Activated CD4-positive, CD25-positive, alpha-beta regulatory T cell (primary cell): ENCODE measurements around the gene AARS1.
"Not testable (repeated sequence)": the region's sequence is repeated elsewhere in the genome, so short reads cannot be mapped to it uniquely, and the experiment has no call there.

ENCODE experiments used
- DNase-seq, 4 experiments: peaks; one replicate each; lab custom pipeline; 2025; lab: John Stamatoyannopoulos, UW

AARS1 gene

DNA sequence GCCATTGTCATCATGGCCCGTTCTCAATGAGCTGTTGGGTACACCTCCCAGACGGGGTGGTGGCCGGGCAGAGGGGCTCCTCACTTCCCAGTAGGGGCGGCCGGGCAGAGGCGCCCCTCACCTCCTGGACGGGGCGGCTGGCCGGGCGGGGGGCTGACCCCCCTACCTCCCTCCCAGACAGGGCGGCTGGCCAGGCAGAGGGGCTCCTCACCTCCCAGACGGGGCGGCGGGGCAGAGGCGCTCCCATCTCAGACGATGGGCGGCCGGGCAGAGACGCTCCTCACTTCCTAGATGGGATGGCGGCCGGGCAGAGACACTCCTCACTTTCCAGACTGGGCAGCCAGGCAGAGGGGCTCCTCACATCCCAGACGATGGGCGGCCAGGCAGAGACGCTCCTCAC lies 64.7 kb downstream of the AARS1 start:
- not testable (repeated sequence) for DNase-seq

DNA sequence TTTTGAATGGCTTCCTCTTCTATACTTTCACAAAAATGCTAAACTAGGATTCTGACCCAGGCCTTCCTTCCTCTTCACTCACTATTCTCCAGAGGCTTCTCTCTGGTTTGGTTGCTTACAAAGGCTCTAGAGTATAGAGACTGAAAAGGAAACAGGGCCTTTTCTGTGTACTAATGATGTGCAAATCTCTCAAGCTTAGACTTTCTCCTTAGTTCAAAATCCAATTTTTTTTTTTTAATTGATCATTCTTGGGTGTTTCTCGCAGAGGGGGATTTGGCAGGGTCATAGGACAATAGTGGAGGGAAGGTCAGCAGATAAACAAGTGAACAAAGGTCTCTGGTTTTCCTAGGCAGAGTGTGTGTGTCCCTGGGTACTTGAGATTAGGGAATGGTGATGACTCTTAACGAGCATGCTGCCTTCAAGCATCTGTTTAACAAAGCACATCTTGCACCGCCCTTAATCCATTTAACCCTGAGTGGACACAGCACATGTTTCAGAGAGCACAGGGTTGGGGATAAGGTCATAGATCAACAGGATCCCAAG lies 65.3 kb downstream of the AARS1 start:
- not testable (repeated sequence) for DNase-seq

DNA sequence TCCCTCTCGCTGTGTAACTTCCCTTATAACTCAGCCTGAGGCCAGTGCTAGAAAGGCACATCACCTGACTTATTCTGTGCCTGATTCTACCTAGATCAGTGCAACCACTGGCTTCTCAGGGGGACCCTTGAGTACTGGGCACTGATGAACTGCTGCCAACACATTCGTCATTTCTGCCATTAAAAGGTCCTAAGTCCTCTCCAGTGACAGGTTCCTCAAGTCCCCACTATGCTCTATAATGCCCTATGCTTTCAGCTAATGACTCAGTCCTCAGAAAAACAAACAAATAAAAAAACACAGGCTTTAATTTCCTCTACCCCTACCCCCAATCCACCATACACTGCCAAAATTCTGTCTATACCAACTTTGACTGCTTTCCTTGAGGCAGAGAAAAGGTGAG lies 66.1 kb downstream of the AARS1 start:
- DNase-seq: not testable (repeated sequence)

- DNase-seq: not testable (repeated sequence)
These were observed 66.7 kb downstream of the AARS1 start for GRCh38 chr16:70222574-70222973.

DNA sequence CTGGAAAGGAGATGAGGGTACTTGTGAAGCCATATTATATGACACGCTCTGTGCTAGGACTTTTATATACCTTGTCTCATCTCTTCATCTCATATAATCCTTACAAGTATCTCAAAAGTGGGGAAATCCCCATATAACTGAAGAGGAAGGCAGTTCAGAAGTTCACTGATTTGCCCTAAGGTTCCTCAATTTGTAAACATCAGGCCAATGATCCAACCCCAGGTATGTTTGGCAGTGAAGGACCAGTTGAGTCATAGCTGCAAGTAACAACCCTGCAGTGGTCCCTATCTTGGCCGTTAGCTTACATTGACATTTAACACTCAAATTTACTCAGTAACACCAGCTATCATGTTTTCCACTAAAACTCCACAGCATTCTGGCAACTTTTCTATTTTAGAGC lies 70.7 kb downstream of the AARS1 start:
- DNase-seq: not testable (repeated sequence)

GRCh38 chr16:70206382-70206781 lies 82.9 kb downstream of the AARS1 start:
- DNase-seq: not testable (repeated sequence)

DNA sequence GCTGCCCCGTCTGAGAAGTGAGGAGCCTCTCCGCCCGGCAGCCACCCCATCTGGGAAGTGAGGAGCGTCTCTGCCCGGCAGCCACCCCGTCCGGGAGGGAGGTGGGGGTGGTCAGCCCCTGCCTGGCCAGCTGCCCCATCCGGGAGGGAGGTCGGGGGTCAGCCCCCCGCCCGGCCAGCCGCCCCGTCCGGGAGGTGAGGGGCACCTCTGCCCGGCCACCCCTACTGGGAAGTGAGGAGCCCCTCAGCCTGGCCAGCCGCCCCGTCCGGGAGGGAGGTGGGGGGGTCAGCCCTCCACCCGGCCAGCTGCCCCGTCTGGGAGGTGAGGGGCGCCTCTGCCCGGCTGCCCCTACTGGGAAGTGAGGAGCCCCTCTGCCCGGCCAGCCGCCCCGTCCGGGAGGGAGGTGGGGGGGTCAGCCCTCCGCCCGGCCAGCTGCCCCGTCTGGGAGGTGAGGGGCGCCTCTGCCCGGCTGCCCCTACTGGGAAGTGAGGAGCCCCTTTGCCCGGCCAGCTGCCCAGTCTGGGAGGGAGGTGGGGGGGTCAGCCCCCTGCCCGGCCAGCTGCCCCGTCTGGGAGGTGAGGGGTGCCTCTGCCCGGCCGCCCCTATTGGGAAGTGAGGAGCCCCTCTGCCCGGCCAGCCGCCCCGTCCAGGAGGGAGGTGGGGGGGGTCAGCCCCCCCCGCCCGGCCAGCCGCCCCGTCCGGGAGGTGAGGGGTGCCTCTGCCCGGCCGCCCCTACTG lies 84.5 kb downstream of the AARS1 start:
- not testable (repeated sequence) for DNase-seq

GRCh38 chr16:70204010-70204409 lies 85.3 kb downstream of the AARS1 start:
- DNase-seq: not testable (repeated sequence)

GRCh38 chr16:70203508-70203907 lies 85.8 kb downstream of the AARS1 start:
- not testable (repeated sequence) for DNase-seq
